H9 (cell line): ENCODE data around the gene KNSTRN. TPM values are rescaled to one million over a fixed set of nuclear protein-coding genes. Genes with fewer than 3 reads are reported as not detected.

Experiments
- DNase-seq: peaks from one replicate; pipeline ENCODE4 v3.0.0-alpha.2; 2017
- H2AFZ ChIP-seq: one replicate; pipeline ENCODE4 v1.6.1; 2013; ENCODE audit warnings: mild to moderate bottlenecking, low read length, control low read depth, moderate library complexity
- H2AK5ac ChIP-seq: 2 replicates; pipeline ENCODE4 v1.6.1; 2013; ENCODE audit warnings: low read length, control low read depth, mixed read lengths; ENCODE audit not compliant: insufficient read length
- H2BK120ac ChIP-seq: one replicate; pipeline ENCODE4 v1.6.1; 2013; ENCODE audit warnings: low read depth, mild to moderate bottlenecking, low read length, control low read depth, inconsistent platforms; ENCODE audit not compliant: poor library complexity, severe bottlenecking
- H2BK12ac ChIP-seq: 2 replicates; pipeline ENCODE4 v1.6.1; 2013; ENCODE audit warnings: low read length, control low read depth, mixed read lengths, low read depth; ENCODE audit not compliant: insufficient read length
- H2BK15ac ChIP-seq: 2 replicates; pipeline ENCODE4 v1.6.1; 2013; ENCODE audit warnings: low read depth, low read length, control low read depth
- H2BK20ac ChIP-seq: one replicate; pipeline ENCODE4 v1.6.1; 2013; ENCODE audit warnings: low read depth, mild to moderate bottlenecking, low read length, control low read depth, inconsistent platforms; ENCODE audit not compliant: poor library complexity, severe bottlenecking
- H2BK5ac ChIP-seq: 2 replicates; pipeline ENCODE4 v1.6.1; 2013; ENCODE audit warnings: low read length, control low read depth, mixed read lengths; ENCODE audit not compliant: insufficient read length
- H3K14ac ChIP-seq: 2 replicates; pipeline ENCODE4 v1.6.1; 2013; ENCODE audit warnings: low read length, control low read depth; ENCODE audit not compliant: insufficient read depth
- H3K18ac ChIP-seq: 2 replicates; pipeline ENCODE4 v1.6.1; 2013; ENCODE audit warnings: low read depth, mild to moderate bottlenecking, mixed read lengths, low read length, control low read depth; ENCODE audit not compliant: insufficient read length
- H3K23ac ChIP-seq: 2 replicates; pipeline ENCODE4 v1.6.1; 2013; ENCODE audit warnings: low read length, control low read depth, mixed read lengths, low read depth; ENCODE audit not compliant: insufficient read length
- H3K23me2 ChIP-seq: 2 replicates; pipeline ENCODE4 v1.6.1; 2013; ENCODE audit warnings: low read depth, mild to moderate bottlenecking, mixed read lengths, low read length, control low read depth; ENCODE audit not compliant: insufficient read length, poor library complexity, severe bottlenecking
- H3K27ac ChIP-seq: 2 replicates; pipeline ENCODE4 v1.5.1; 2013; ENCODE audit warnings: low read length, control low read depth, mixed read lengths, low read depth; ENCODE audit not compliant: insufficient read length
- H3K27me3 ChIP-seq: 2 replicates; pipeline ENCODE4 v1.6.1; 2013; ENCODE audit warnings: low read length, control low read depth, inconsistent platforms; ENCODE audit not compliant: insufficient read depth
- H3K4ac ChIP-seq: 2 replicates; pipeline ENCODE4 v1.6.1; 2013; ENCODE audit warnings: low read depth, mild to moderate bottlenecking, control low read depth, inconsistent platforms, low read length, moderate library complexity
- H3K4me1 ChIP-seq: 2 replicates; pipeline ENCODE4 v1.6.1; 2013; ENCODE audit warnings: low read length, control low read depth, inconsistent platforms; ENCODE audit not compliant: insufficient read depth
- H3K4me2 ChIP-seq: 2 replicates; pipeline ENCODE4 v1.6.1; 2013; ENCODE audit warnings: low read length, control low read depth, mixed read lengths; ENCODE audit not compliant: insufficient read length, insufficient read depth
- H3K56ac ChIP-seq: 2 replicates; pipeline ENCODE4 v1.6.1; 2013; ENCODE audit warnings: low read depth, mild to moderate bottlenecking, mixed read lengths, low read length, control low read depth; ENCODE audit not compliant: insufficient read length
- H3K79me1 ChIP-seq: 2 replicates; pipeline ENCODE4 v1.6.1; 2013; ENCODE audit warnings: low read depth, mild to moderate bottlenecking, moderate library complexity, low read length, control low read depth, inconsistent platforms; ENCODE audit not compliant: insufficient read depth, poor library complexity, severe bottlenecking
- H3K79me2 ChIP-seq: 2 replicates; pipeline ENCODE4 v1.6.1; 2013; ENCODE audit warnings: low read length, control low read depth, inconsistent platforms; ENCODE audit not compliant: insufficient read depth
- H3K9ac ChIP-seq: 2 replicates; pipeline ENCODE4 v1.6.1; 2013; ENCODE audit warnings: low read length, control low read depth, mixed read lengths; ENCODE audit not compliant: insufficient read length; ENCODE audit errors: extremely low read depth
- H3K9me3 ChIP-seq: one replicate; pipeline ENCODE4 v1.6.1; 2013; ENCODE audit warnings: low read depth, low read length, inconsistent platforms; ENCODE audit not compliant: control insufficient read depth
- H3T11ph ChIP-seq: one replicate; pipeline ENCODE4 v1.6.1; 2013; ENCODE audit warnings: mild to moderate bottlenecking, low read length, control low read depth, inconsistent platforms
- H4K20me1 ChIP-seq: one replicate; pipeline ENCODE4 v1.6.1; 2013; ENCODE audit not compliant: control insufficient read depth, insufficient read length, insufficient read depth
- H4K5ac ChIP-seq: 2 replicates; pipeline ENCODE4 v1.6.1; 2013; ENCODE audit warnings: low read depth, mild to moderate bottlenecking, mixed read lengths, low read length, control low read depth; ENCODE audit not compliant: insufficient read length
- H4K8ac ChIP-seq: replicated peaks from 2 replicates; pipeline ENCODE4 v1.6.1; 2013; ENCODE audit warnings: low read length, control low read depth, mixed read lengths, low read depth; ENCODE audit not compliant: insufficient read length
- H4K91ac ChIP-seq: 2 replicates; pipeline ENCODE4 v1.6.1; 2013; ENCODE audit warnings: low read depth, mild to moderate bottlenecking, moderate library complexity, mixed read lengths, low read length, control low read depth; ENCODE audit not compliant: insufficient read length
- H3K27ac Mint-ChIP-seq, 3 experiments: 2 replicates in 2 of 3; 3 replicates in 1 of 3; pipeline ENCODE4 v1.8.0; 2020 to 2021; ENCODE audit warnings: mixed read lengths in 3 of 3, mild to moderate bottlenecking in 1 of 3, moderate library complexity in 1 of 3
- H3K27me3 Mint-ChIP-seq: 2 replicates; pipeline ENCODE4 v1.8.0; 2021; ENCODE audit warnings: low read depth, mild to moderate bottlenecking, moderate library complexity, mixed read lengths
- H3K36me3 Mint-ChIP-seq, 3 experiments: 2 replicates in 2 of 3; 3 replicates in 1 of 3; pipeline ENCODE4 v1.8.0; 2020 to 2021; ENCODE audit warnings: low read depth in 3 of 3, mixed read lengths in 3 of 3; ENCODE audit not compliant: insufficient read depth in 1 of 3
- H3K4me1 Mint-ChIP-seq, 2 experiments: 2 replicates each; pipeline ENCODE4 v1.8.0; 2020; ENCODE audit warnings: mixed read lengths in 2 of 2
- H3K4me3 Mint-ChIP-seq, 2 experiments: 2 replicates in 1 of 2; 3 replicates in 1 of 2; pipeline ENCODE4 v1.8.0; 2020 to 2021; ENCODE audit warnings: mild to moderate bottlenecking in 2 of 2, mixed read lengths in 2 of 2, moderate library complexity in 1 of 2
- H3K9me3 Mint-ChIP-seq, 2 experiments: 2 replicates in 1 of 2; 3 replicates in 1 of 2; pipeline ENCODE4 v1.8.0; 2020; ENCODE audit warnings: mild to moderate bottlenecking in 2 of 2, mixed read lengths in 2 of 2, moderate library complexity in 1 of 2
- CTCF ChIP-seq: fragments of 200-600 bp; sonication (generic); conservative IDR thresholded peaks from 3 replicates; pipeline ENCODE4 v1.8.0; 2021; ENCODE audit warnings: antibody characterized with exemption, mild to moderate bottlenecking
- WGBS: extraction: QIAGEN DNeasy Blood & Tissue Kit; methylation state at CpG from one replicate; pipeline ENCODE4 v1.1.7; 2013; ENCODE audit warnings: missing lambda C conversion rate, low lambda C conversion rate, mixed read lengths; ENCODE audit not compliant: insufficient read length; ENCODE audit errors: extremely low coverage; 5-methylcytosine and 5-hydroxymethylcytosine counted together
- total RNA-seq: library from RNA; stranded (reverse); gene quantifications from 2 replicates; pipeline ENCODE4 v1.2.1, GENCODE V29; 2021

The KNSTRN gene
- total RNA-seq, 1 experiment from 2014 or later = 53.9 TPM

GRCh38 chr15:40380636-40381035, 1.9 kb upstream of the KNSTRN start:
- H3K9ac ChIP-seq = no peak overlapping the region
- H3K27me3 Mint-ChIP-seq = no peaks in the 10 kb centered on the region; the same call in 1 of the 2 replicates
- no peaks in the 10 kb centered on the region for H3K27me3 ChIP-seq
- H2BK120ac ChIP-seq = no peak overlapping the region
- H4K20me1 ChIP-seq = no peaks in the 10 kb centered on the region
- H3T11ph ChIP-seq = no peak overlapping the region
- no peaks in the 10 kb centered on the region for H3K9me3 ChIP-seq
- no peak overlapping the region for H3K4me2 ChIP-seq
- H2BK15ac ChIP-seq = no peak overlapping the region
- no peak overlapping the region for H2AFZ ChIP-seq
- no peak overlapping the region for H4K8ac ChIP-seq
- peaks cover 5% of the 10 kb centered on the region for H3K23me2 ChIP-seq
- no peak overlapping the region for H3K18ac ChIP-seq
- H3K36me3 Mint-ChIP-seq = peaks cover 13 to 22% (median 19%) of the 10 kb centered on the region in 3 experiments
- peaks cover 4% of the 10 kb centered on the region for H3K79me1 ChIP-seq
- no peak overlapping the region for H2BK5ac ChIP-seq
- no peak overlapping the region for H3K27ac Mint-ChIP-seq
- peaks cover 19 to 20% of the 10 kb centered on the region in 2 experiments for H3K4me1 Mint-ChIP-seq
- TF ChIP-seq CTCF = no peak
- H3K9me3 Mint-ChIP-seq = no peaks in the 10 kb centered on the region
- DNase-seq = no peak
- H4K5ac ChIP-seq = no peak overlapping the region
- H3K23ac ChIP-seq = no peak overlapping the region
- H3K4ac ChIP-seq = no peak overlapping the region
- peaks cover 4% of the 10 kb centered on the region for H3K4me1 ChIP-seq
- H3K27ac ChIP-seq = no peak overlapping the region
- no peak overlapping the region for H4K91ac ChIP-seq
- H2BK20ac ChIP-seq = no peak overlapping the region
- WGBS = no CpG with 5 or more reads among the region's 10 CpGs
- H2BK12ac ChIP-seq = no peak overlapping the region
- H3K14ac ChIP-seq = no peak overlapping the region
- H3K56ac ChIP-seq = no peak overlapping the region
- H2AK5ac ChIP-seq = no peak overlapping the region
- no peak overlapping the region for H3K4me3 Mint-ChIP-seq
- peaks cover 7% of the 10 kb centered on the region; the same call in 1 of the 2 replicates for H3K79me2 ChIP-seq
